NCI-H1930 (cell line): Measurements from ENCODE around the gene TCERG1L.

Source experiments
- DNase-seq, 2 experiments: peaks; one replicate each; lab custom pipeline; 2025; lab: John Stamatoyannopoulos, UW

TCERG1L gene

DNA sequence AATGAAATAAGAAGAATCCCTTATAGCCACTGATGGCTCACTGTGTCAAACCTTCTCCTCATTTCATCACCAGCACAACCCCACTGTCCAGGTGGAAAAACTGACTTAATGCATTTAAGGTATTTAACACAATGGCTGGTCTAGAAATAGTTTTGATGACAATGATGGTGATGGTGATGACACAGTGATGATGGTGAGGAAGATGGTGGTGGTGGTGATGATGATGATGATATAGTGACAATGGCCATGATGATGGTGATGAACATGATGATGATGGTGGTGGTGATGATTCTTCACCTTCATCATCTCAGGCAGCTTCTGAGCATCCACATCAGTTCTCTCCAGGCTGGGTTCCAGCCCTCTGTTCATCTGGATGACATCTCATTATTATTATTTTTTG lies 186.6 kb downstream of the TCERG1L start:
- DNase-seq = no peak

DNA sequence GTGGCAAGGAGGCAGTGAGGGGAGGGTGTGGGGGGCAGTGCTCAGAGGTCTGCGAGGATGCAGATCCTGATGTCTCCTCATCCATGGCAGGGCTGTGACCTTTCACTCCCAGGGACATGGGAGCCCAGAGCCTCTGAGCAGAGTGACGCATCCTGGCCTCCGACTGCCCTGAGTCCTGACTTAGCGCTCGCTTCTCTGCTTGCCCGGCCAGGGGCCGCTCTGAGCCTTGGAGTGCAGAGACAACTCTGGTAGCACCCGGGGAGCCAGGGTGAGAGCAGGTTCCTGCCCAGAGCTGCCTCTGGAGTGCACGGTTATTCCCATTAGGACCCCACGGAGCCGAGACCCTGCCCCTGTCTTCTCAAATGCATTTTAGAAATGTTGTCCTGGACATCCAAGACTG lies 188.0 kb downstream of the TCERG1L start:
- DNase-seq = no peak

DNA sequence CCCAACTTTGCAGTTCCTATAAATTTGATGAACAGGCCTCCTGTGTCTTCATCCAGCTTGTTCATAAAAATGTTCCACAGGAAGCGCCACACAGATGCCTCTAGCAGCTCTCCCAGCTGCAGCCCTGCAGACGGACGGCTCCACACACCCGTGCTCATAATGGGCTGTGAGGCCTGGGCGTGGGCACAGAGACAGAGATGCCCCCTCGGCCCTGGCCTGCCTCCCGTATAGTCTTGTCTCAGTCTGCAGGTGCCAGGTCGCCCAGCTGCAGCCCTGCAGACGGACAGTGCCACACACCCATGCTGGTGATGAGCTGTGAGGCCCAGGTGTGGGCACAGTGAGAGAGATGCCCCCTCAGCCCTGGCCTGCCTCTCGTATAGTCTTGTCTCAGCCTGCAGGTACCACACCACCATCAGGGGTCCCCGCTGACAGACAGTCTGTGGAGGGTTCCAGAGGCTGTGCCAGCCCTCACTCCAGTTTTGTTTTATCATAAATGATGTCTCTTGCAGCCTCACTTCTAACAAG lies 189.9 kb downstream of the TCERG1L start:
- DNase-seq = no peak

DNA sequence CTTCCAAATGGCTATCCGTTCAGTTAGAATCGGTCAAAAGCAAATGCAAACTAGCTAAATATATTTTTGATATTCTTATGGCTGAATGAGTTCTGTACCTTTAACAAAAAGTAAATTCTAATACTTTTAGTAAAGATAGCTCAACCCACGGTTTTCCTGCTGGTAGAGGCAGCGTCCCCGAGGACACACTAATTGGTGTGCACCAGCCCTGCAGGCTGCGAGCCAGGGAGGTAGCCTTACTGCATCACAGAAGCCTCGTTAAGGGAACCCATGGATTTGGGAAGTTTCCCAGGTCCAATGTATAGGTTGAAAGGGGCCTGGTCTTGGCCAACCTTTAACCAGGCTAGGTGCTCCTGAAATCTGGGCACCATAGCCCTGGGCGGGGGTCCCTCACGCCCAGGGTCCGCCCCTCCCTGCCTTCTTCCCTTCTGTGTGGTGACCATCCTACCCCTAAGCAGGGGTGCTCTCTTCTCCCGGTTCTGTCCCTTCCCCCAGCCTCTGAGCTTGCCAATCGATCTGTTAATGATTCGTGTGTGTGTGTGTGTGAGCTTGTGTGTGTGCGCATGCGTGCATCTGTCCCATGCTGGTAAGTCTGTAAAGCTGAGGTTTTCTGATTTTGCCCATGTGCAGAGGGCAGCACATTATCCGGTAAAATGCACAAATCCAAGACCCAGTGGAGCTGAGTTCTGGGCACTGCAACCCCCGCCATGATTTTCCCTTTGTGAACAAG lies 191.7 kb downstream of the TCERG1L start:
- no peak for DNase-seq

DNA sequence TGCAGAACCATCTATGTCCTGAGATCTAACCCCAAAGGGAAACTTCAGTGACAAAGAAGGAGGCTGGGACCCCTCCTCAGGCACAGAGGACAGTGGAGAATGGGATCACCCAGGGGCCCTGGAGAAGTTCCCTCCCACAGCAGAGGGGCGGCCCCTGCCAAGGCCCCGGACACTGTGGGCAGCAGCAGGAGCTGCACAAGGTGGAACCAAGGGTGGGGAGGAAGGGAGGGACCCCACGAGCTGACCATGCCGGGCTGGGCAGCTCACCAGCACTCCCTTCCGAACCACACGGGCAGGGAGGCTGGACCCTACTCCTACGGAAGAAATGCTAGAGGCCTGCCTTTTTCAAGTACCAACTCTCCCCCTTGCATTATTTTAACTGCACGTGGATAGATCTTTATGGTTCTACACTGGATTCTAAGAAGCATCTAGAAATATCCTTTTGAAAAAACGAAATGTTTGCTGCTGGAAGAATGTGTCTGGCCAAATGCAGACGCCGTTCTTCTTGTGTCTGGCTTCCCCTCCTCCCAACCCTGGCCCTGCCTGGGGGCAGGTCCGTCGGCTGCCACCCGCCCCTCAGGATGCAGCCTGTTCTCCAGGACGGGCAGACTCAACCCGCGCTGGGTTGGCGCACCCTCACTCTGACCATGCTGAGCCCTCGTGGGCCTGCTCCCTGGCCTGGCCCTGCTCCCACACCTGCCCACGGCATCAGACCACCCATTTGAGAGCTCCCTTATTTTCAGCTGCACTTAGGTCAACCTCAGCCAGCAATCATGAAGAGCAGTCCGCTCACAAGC lies 193.9 kb downstream of the TCERG1L start:
- no peak for DNase-seq

DNA sequence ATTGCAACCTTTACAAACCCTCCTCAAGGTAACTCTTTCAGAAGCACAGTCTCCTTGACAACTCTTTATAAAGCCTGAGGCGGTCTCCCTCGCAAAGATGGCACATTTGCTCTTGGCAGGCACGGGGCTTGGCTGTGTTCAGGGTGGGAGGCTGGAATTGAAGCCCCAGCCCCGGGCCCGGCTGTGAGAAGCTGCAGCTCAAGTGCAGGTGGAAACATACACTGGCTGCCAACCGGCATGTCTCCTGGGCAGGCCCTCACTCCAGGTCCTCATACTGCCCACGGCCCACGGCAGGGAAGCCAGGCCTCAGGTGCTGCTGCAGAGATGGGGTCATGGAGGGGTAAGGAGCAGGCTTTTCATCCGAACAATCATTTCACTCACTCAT lies 194.5 kb downstream of the TCERG1L start:
- no peak for DNase-seq

DNA sequence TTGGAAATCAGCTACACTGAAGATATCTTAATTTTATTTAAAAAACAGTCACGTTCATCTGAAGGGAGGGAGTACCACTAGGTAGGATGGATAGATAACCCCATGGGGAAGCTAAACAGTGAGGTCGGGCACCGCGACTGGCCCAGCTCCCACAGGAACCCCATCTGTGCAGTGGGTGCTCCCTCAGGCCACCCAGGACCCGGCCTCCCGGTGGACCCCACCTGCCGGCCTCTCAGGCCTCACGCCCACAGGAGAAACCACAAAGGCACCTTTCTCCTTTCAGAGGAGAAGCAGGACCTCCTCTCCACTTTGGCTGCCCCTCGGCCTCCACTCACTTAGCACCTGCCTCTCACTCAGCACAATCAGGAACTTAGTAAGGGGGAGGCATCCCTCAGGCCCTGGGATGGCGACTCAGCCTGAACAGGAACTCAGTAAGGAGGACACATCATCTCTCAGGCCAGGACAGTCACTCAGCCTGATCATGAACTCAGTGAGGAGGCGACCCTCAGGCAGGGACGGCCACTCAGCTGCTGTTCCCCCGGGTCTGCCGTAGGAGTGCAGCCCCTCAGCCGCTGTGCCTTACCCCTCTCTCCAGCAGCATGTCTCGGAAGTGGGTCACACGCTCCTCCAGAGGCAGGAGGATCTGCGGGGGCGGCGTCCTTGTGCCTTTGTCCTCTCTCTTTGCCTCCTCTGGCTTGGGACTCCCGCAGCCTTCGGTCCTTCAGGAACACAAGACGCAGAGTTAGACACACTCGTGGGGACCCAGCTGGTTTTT lies 195.1 kb downstream of the TCERG1L start:
- DNase-seq = no peak

DNA sequence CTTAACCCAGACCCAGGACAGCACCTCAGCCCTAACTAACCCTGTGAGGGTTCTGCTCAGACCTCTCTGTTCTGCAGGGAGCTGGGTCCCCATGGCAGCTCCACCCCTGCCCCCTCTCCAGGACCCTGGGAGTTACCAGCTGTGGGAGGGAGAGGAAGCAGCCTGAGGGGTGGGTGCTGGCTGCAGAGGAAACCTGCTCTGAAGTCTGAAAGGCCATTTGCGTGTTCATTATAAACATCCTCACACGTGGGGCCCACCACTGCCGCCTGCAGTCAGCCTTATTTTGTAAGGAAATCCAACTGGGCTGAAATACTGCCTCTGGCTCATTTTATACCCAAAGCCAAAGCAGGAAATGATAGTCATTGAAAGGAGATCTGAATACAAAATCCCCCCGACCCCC lies 195.7 kb downstream of the TCERG1L start:
- DNase-seq = no peak

DNA sequence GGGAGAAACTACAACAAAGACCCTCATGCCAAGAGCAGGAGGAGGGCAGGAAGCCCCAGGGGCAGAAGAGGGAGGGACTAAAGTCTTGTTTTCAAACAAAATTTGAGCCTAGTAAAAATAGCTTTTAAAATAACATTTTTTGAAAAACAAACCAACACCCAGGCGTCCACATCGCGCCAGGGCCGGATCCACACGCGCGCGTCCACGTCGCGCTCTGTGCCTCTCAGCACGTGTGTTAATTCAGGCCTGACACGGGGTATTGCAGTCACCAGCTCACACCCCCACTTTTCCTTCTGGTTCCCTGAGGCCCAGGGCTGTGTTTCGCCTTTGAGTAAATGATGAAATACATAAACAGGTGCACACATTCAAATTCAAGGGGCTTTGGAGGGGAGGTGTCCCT lies 196.2 kb downstream of the TCERG1L start:
- DNase-seq = no peak

DNA sequence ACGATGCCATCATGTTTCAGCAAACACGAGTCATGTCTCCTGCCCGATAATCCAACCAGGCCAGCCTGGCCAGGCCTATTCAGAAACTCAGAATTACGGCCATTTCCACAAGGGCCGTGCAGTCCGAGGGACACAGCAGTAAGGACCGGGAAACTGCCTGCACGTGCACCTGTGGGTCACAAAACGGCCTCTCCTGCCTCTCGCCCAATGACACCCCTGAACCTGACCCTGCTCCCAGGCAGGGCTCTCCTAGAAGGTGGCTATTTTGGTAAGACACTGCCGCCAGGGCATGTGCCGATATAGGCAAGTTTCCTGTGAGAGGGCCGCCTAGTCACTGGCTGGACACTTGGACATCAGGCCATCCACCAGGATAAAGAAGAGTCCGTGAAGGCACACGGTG lies 196.7 kb downstream of the TCERG1L start:
- no peak for DNase-seq

DNA sequence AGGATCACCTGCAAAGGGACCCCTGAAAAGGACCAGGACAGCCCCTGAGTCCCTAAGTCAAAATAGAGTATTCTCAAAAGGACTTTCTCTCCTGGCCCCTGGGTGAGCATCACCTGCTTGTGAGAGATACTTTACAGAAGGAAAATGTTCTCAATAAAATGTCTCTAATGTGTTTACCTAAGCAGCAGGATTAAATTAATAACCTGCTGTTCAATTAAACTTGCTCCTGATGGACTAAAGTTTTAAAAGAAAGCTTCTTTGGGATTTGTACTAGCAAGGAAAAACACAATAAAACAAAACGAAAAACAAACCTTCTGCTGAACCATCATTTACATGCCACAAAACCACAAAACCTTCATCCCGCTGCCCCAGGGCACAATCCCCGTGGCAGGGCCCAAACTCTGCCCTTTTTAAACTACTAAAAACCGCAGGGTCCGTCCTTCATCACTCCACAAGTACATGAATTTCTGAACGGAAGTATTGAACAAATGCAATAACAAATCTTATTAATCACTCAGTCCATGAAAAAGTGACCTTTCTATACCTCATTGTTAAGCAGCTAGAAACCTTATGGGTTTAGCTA lies 197.7 kb downstream of the TCERG1L start:
- DNase-seq = no peak

DNA sequence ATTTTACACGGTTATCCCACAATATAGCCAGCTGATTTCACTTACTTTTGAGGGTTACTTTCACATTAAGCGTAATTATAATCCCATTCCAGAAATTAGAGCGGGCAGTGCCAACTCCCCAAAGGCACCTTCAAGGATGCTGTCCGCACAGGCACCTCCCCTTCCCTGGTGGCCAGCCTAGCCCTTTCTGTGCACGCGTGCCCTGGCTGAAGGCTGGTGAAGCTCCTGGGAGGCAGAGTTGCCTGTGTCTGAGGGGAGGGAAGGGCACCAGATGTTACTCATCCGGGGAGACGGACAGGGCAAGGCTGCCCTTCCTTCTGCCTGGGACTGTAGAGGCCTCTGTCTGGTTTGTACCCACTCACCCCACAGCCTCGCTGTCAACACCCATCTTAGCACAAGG lies 198.4 kb downstream of the TCERG1L start:
- DNase-seq = no peak

DNA sequence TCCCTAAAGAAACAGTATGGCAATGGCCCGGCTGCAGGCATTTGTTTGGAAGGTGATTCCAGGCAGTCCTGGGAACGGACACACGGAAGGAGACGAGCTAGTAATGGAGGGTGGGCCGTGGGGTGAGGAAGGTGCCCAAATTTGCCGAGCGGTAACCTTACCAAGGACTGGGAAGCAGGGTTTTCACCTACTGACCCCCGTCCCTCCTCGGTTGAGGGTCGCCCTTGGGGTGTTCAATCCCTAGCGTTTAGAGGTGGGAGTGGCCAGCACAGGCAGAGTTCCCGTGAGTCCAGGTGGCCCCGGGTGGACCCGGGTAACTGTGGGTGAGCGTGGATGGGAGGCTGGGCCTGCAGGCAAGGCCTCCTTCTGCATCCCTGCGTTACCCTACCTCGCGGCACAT lies 198.8 kb downstream of the TCERG1L start:
- no peak for DNase-seq

DNA sequence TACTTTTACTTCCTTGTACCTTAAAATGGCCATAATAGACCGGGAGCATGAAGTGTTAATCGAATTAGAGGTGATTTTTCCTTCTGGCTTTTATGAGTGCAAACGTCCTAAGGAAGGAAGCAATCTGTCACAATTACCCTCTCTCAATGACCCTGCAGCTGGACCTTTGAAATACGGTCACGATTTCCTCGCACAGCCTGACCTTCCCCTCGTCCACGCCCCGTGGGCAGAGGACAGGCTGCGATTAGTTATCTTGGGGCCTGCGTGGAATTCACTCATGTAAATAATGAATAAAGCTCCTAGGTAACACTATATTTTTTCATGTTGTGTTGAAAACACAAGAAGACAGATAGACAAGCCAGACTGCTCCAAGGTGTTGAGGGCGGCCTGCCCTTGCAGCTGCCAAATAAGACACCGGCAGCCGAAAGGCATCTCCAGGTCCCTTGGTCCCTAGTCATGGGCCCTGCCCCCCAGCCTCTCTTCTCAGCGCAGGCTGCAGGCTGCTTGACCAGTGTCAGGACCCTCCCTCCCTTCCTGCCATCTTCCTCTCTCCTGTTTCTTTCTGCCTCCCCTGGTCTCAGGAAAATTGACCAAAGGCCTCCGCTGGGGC lies 199.9 kb downstream of the TCERG1L start:
- DNase-seq = no peak

DNA sequence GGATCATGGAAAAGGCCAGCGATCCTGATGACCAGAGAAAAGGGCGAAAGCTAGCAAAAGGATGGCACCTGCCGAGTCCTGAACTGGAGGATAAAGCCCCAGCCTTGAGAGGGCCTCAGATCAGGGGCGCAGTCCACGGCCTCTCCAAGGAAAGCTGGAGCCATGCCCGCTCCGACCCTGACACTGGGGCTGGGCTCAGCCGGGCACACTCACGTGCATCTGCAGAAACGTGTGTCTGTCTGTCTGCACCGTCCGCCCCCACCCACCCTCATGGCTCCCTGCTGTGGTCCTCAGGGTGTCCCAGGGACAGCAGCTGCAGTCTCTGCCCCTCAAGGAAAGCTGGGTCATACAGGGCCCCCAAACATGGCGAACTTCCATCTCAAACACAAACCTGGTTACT lies 200.5 kb downstream of the TCERG1L start:
- DNase-seq = no peak

DNA sequence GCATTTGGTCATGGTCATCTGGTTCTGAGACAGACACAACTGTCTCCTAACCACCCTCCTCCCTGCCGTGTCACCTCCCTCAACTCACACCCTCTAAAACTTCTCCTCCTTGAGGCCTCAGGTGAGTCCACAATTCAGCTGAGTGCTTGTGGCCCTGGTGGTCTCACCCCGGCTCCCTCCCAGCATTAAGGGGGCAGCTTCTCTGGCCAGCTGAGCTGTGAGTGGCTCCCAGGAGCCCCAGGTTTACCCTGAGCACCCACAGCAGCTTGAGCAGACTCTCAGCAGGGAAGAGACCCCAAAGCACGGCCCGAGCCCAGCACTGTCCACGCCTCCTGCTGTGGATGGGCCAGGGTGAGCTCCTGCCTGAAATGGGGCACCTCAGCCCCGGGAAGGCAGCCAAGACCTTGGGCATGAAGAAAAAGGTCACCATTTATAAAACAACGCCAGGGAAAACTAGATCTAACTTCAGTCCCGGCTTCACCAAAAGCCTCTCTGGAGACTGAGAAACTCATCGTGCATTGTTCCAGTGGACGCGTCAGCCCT lies 201.2 kb downstream of the TCERG1L start:
- DNase-seq = no peak

DNA sequence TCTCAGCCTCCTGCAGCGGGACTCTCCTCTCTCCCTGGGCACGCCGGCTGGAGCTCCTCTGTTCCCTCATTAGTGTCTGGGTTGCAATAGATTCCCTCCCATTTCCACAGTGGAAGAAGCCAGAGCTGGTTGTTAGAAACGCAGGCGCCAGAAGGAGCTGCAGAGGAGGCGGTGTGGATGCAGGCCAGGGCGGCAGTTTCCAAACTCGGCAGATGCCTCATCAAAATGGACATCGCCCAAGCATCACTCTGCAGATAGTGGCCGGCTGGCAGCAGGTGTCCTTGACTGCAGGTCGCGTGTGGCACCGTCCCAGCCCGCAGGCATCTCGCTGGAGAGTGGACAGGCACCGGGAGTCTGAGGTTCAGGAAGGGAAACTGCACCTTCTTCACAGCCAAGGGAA lies 201.8 kb downstream of the TCERG1L start:
- DNase-seq = no peak

DNA sequence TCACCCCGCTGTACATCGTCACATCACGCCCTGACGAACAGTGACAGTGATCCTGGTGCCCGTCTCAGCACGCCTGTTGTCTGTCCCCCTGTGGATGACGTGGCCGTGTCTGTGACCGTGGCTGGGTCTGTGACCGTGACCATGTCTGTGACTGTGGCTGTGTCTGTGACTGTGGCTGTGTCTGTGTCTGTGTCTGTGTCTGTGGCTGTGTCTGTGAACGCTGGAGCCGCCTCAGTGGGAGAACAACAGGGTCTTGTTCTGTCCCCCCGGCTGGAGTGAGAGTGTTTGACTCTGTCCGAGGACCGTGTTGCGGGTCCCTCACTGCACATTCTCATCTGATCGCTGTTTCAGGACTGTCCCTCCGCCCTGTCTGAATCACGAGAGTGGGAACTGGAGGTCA lies 202.2 kb downstream of the TCERG1L start:
- DNase-seq = no peak

DNA sequence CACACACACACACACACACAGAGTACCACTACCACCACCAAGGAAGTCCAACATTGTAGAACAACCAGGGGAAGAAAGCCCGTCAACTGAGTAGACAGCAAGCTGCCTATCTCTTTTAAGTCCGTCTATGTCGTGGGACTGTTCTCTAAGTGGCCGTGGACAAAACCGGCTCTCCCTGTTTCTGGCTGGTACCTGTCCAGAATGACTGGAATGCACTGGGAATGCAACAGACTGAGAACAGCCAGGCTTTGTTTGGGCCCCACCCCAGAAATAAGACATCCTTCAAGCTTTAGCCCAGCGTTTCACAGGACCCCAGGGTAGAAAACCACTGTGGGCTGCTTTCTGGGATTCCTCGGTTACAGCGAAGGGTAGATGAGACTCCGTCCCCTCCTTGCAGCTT lies 203.6 kb downstream of the TCERG1L start:
- no peak for DNase-seq

DNA sequence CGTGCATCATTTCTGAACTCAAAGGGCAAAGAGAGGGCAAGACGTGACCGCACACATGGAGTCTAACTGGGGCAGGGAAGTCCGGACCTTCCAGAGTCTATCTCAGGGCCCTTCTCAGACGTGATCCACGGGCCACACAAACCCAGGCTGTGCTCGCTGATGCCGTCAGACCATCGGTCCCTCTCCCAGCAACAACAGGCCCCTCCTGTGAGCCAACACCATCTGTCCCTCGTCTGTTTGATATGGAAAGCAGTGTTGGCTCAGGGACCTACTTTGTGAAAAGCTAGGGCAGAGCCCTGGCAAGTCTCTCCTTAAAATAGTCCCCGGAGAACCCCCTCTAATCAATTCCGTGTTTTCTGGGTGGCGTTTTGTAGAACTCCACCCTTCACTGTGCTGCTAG lies 208.8 kb downstream of the TCERG1L start:
- no peak for DNase-seq

DNA sequence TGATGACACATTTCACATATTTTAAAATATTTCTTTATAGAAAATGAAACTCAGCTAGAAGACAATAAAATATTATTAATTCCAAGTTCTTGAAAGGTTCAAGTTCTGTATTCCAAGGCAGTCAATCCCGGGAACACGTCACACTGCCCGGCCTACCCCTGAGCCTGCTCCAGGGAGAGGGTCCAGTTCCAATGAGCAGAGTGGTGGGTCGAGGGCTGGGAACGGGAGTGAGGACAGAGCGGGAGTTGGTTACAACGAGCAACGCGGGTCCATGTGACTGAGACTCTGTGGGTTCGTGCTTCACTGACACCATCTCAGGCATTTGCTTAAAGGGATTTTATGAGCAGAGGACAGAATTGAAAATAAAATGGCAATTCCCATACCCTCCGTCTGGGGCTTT lies 209.4 kb downstream of the TCERG1L start:
- DNase-seq = no peak
